DMS 273 (cell line): ENCODE data around the gene NME8.

ENCODE experiments used
- DNase-seq: peaks from one replicate; lab custom pipeline; 2025; ENCODE audit not compliant: unreplicated experiment; lab: John Stamatoyannopoulos, UW

NME8 gene

DNA sequence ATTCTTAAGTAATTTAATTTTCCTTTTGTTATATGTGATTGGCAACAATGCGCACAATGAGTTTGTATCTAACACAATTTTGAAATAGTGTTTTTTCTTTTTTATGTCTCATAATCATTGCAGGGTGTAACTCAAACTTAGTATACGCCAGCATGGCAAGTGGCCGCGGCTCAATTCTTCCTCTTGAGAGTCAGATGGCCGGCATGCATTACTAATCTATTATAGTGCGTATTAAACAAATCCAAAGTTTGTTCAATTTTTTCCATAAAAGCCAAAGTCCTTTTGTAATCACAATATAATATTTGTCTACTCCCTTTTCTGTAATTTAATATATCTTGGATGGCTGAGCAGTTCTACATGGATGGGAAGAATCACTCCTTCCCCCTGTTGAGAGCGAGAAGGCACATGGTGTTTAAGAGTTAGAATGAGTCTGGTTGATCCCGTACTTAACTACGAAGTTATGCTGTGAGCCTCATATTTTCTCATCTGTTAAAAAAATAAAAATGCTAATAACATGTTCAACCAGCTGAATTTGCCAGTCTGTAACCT, 84.7 kb downstream of the NME8 start:
- DNase-seq: no peak

DNA sequence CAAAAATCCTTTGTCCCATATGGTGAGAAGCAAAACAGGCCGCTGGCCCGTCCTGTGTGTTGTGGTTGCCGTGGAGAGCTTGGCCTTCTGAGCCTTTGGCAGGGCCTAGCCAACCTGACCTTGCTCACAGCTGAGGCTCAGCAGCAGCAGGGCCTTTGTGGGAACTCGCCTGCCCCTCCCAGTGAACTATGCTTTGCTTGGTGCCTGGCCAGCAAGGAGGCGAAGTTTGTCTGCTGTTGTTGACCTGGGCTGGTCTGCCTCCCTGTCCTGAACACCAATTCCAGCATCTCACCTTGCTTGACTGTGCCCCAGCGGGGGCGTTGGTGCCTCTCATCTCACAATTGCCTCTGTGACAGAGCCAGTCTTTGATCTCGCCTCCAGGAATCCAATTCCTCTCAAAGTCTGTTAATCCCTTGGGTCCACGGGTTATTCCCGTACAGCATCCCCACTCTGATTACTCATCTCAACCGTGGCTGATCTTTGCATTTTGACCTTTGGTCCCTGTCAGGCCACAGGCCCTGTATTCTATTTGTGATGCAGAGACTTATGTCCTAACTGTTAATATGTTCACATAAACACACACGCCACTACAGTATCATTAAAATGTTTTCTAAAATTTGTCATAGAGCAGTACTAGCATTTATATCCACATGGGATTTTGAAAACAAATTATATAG, 94.7 kb downstream of the NME8 start:
- peak; percentile 76 for DNase-seq

DNA sequence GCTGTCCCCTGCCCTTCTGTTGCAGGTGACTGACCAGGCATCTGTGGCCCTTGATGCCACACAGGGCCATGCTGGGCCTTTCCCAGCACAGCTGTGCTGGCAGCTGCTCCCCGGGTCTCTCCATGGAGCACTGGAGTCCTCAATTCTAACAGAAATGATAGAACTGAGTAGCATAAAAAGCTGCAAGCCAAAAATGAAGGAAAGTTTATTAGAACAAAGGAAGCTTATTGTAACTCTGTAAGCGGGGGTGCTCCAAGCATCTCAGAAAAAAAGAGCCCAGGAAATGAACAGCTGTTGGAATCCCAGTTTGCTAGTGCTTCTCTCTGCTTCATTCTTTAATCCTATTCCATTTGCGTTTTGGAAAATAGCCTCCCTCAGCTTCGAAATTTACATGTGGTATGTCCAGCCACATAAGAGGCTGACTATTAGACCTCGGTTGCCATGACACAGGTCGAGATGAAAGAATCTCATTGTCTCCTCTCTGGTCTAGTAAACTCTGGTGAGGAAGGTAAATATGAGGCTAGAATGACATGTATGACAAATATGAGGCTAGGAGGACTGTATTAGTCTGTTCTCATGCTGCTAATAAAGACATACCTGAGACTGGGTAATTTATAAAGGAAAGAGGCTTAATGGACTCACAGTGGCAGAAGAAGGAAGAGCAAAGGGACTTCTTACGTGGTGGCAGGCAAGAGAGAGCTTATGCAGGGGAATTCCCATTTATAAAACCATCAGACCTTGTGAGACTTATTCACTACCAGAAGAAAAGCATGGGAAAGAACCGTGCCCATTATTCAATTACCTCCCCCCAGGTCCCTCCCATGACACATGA, 95.7 kb downstream of the NME8 start:
- peak; percentile 45 for DNase-seq

DNA sequence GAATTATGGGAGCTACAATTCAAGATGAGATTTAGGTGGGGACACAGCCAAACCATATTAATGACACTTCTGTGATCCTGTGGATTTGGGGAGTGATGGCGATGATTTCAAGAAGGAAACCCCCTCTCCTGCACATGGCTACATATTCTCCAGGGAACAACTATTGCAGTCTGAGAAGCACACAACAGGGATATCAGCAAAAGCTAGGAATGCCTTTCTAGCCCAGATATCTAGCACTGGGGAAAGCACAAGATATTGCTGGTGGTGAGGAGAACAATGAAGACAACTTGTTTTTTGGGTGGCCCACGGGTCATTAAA, 96.3 kb downstream of the NME8 start:
- DNase-seq: no peak

DNA sequence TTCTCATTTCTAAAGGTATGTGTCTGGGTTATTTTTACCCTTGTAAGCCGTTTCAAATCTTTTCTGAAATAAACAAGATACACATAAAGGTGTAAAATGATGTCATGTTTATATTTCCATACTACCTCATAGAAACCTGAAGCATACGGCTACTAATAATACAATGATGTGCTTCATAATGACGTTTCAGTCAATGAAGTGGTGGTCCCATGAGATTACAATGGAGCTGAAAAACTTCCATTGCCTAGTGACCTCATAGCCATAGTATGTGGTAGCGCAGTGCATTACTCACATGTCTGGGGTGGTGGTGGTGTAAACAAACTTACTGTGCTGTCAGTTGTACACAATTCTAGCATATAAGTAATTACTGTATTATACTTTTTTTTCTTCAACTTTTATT, 96.9 kb downstream of the NME8 start:
- no peak for DNase-seq

DNA sequence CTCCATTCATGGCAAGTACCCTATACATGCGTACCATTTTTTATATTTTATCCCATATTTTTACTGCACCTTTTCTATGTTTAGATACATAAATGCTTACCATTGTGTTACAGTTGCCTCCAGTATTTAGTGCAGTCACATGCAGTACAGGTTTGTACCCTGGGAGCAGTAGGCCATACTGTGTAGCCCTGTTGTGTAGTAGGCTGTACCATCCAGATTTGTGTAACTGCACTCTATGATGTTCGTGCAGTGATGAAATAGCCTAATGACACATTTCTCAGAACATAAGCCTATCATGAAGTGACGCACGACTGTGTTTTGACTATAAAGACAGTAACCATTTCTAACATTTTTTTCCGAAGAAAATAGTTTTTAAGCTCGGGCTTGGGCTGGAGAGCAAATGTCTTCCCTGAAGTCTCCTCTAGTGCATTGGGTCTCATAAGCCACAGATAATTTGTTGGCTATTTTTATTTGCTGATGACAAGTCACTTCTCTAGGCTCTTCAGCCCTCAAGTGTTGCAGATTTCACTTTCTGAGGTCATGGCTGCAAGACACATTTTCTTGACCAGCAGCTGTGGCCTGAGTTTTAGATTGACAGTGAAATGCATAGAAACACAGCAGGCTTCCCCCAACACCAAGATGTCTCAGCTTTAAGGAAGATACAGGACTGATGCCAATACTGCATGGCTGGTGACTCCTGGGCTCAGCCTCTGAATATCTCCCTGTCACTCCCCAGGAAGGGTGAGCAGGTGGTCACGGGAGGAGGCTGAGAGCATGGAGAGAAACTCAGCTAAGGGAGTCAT, 98.9 kb downstream of the NME8 start:
- DNase-seq: no peak

DNA sequence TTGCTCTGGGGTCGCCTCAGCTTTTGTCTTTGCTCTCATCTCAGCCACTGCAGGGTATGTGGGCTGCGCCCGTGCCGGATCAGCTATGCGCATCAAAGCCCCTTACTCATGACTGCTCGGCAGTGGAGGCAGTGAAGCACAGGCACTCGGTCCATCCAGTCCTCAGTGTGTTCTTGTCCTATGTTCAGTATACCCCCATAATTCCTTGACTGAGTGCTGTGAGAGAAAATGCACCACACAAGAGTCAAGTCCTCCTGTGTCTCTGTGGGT, 99.5 kb downstream of the NME8 start:
- no peak for DNase-seq
